ENCODE data around the gene RTN4R.

Gene RTN4R

GRCh38 chr22:20260071-20260765 is 7.9 kb downstream of the RTN4R start:
- H3K4me3 ChIP-seq (ENCODE audit: low read length): no peak overlapping the region
- DNase-seq (ENCODE audit: low read depth): no peak
- no peak for TF ChIP-seq CTCF (IDR thresholded peaks at IDR 0.05; ENCODE audit: insufficient read depth, low read depth, low read length, missing control alignments)

- H3K4me3 ChIP-seq (ENCODE audit: low read length): no peak overlapping the region
- DNase-seq (ENCODE audit: low read depth): no peak
- no peak for TF ChIP-seq CTCF (IDR thresholded peaks at IDR 0.05; ENCODE audit: insufficient read depth, low read depth, low read length, missing control alignments)
Measured at GRCh38 chr22:20259327-20259688, 8.8 kb downstream of the RTN4R start.

- H3K4me3 ChIP-seq (ENCODE audit: low read length): no peak overlapping the region
- DNase-seq (ENCODE audit: low read depth): no peak
- no peak for TF ChIP-seq CTCF (IDR thresholded peaks at IDR 0.05; ENCODE audit: insufficient read depth, low read depth, low read length, missing control alignments)
Measured at GRCh38 chr22:20258584-20259326, 9.4 kb downstream of the RTN4R start.

GRCh38 chr22:20258021-20258299 is 10.2 kb downstream of the RTN4R start:
- no peak for TF ChIP-seq CTCF (IDR thresholded peaks at IDR 0.05; ENCODE audit: insufficient read depth, low read depth, low read length, missing control alignments)
- DNase-seq (ENCODE audit: low read depth): no peak

GRCh38 chr22:20257212-20258020 is 10.7 kb downstream of the RTN4R start:
- H3K4me3 ChIP-seq (ENCODE audit: low read length): no peak overlapping the region
- DNase-seq (ENCODE audit: low read depth): no peak
- TF ChIP-seq CTCF (IDR thresholded peaks at IDR 0.05; ENCODE audit: insufficient read depth, low read depth, low read length, missing control alignments): no peak

More at GRCh38 chr22:20258021-20258299, 10.2 kb downstream of the RTN4R start:
- no peak overlapping the region for H3K4me3 ChIP-seq (ENCODE audit: low read length)

- no peak for TF ChIP-seq CTCF (IDR thresholded peaks at IDR 0.05; ENCODE audit: insufficient read depth, low read depth, low read length, missing control alignments)
- no peak overlapping the region for H3K4me3 ChIP-seq (ENCODE audit: low read length)
- DNase-seq (ENCODE audit: low read depth): no peak
Measured at GRCh38 chr22:20256551-20257211, 11.4 kb downstream of the RTN4R start.
